Astrocyte of the spinal cord (primary cell): ENCODE data around the gene ATRNL1.
"Not testable (repeated sequence)": the region's sequence is repeated elsewhere in the genome, so short reads cannot be mapped to it uniquely, and the experiment has no call there.

Experiments used
- DNase-seq: peaks from one replicate; pipeline ENCODE4 v3.0.0; 2011; ENCODE audit warnings: low read depth, low spot score
- H3K4me3 ChIP-seq: 2 replicates; pipeline ENCODE4 v1.5.1; 2011; ENCODE audit warnings: low read depth, mild to moderate bottlenecking, low read length, moderate library complexity
- in situ Hi-C: cut with HindIII; loops from 2 replicates; pipeline ENCODE4 v1.10.0; 2017; ENCODE audit warnings: low sequenced_read_pairs
- TF ChIP-seq, protein P1 (sequence below): IDR thresholded peaks from 2 replicates; pipeline ENCODE4 v1.5.1; 2012; ENCODE audit warnings: low read depth, mild to moderate bottlenecking, low read length, inconsistent platforms

Gene ATRNL1

DNA sequence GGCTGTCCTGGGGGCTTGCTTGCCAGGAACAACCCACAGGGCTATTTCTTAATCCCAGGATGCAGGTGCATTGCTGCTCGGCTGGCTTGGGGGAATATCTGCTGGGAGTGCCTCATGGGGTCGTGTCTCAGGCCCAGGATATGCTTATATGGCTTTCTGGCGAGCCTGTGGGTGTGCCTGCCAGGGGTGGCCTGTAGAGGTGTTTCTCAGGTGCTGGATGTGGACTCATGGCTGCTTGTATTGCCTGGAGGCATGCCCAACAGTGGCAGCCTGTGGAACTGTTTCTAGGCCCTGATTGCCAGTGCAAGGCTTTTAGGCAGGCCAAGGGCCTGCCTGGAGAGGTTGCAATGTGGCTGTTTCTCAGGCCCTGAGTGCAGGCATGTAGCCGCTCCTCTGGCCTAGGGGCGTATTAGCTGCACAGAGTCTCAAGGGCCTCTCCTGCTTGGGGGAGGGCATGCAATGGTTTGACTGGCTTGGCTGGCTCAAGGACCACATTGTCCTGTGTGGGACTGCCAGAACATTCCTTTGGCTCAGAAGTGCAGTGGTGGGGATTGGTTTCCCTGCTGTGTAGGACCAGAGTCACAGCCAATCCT, 202.1 kb downstream of the ATRNL1 start:
- DNase-seq: no peak
- TF ChIP-seq, protein P1, sequence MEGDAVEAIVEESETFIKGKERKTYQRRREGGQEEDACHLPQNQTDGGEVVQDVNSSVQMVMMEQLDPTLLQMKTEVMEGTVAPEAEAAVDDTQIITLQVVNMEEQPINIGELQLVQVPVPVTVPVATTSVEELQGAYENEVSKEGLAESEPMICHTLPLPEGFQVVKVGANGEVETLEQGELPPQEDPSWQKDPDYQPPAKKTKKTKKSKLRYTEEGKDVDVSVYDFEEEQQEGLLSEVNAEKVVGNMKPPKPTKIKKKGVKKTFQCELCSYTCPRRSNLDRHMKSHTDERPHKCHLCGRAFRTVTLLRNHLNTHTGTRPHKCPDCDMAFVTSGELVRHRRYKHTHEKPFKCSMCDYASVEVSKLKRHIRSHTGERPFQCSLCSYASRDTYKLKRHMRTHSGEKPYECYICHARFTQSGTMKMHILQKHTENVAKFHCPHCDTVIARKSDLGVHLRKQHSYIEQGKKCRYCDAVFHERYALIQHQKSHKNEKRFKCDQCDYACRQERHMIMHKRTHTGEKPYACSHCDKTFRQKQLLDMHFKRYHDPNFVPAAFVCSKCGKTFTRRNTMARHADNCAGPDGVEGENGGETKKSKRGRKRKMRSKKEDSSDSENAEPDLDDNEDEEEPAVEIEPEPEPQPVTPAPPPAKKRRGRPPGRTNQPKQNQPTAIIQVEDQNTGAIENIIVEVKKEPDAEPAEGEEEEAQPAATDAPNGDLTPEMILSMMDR: no peak

DNA sequence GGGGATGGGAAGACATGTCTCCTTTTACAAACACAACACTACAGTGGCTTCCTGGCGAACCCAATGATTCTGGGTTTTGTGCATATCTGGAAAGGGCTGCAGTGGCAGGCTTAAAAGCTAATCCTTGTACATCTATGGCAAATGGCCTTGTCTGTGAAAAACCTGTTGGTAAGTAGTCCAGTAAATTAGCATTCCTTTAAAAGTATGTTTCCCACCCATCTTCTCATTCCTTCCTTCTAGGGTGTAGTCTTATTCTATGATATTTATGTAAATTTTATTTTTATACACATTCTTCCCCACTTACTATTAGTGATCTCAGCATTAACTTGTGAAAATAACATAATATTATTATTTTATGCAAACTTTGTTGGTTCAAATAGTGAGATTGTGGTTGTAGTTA, 206.9 kb downstream of the ATRNL1 start:
- no peak for DNase-seq

More for the DNA sequence above, 202.1 kb downstream of the ATRNL1 start:
- no peak overlapping the region for H3K4me3 ChIP-seq
- in situ Hi-C loops: no loop called here

DNA sequence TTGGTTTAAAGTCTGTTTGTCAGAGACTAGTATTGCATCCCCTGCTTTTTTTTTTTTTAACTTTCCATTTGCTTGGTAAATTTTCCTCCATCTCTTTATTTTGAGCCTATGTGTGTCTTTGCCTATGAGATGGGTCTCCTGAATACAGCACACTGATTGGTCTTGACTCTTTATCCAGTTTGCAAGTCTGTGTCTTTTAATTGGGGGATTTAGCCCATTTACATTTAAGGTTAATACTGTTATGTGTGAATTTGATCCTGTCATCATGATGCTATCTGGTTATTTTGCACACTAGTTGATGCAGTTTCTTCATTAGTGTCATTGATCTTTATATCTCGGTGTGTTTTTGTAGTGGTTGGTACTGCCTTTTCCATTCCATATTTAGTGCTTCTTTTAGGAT, 226.5 kb downstream of the ATRNL1 start:
- DNase-seq, H3K4me3 ChIP-seq, in situ Hi-C loops: not testable (repeated sequence)

More for the DNA sequence above, 206.9 kb downstream of the ATRNL1 start:
- H3K4me3 ChIP-seq: no peak overlapping the region
- in situ Hi-C loops: no loop called here
- TF ChIP-seq, protein P1: no peak

DNA sequence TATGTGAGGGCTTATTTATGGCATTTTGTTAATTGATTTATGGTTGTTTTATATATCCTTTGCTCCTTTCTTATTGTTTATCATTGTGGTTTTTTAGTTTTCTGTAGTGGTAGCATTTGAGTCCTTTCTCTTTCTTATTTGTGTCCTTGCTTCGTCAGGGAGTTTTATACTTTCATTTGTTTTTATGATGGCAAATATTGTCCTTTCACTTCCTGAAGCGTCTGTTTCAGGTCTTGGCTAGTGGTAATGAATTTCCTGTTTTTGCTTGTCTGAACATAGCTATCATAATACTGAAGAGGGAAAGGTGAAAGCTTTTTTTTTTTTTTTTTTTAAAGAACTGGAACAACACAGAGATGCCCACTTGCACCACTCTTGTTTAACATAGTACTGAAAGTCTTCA, 228.2 kb downstream of the ATRNL1 start:
- no peak for DNase-seq
- no peak overlapping the region for H3K4me3 ChIP-seq
- TF ChIP-seq, protein P1: no peak
- in situ Hi-C loops: no loop called here

DNA sequence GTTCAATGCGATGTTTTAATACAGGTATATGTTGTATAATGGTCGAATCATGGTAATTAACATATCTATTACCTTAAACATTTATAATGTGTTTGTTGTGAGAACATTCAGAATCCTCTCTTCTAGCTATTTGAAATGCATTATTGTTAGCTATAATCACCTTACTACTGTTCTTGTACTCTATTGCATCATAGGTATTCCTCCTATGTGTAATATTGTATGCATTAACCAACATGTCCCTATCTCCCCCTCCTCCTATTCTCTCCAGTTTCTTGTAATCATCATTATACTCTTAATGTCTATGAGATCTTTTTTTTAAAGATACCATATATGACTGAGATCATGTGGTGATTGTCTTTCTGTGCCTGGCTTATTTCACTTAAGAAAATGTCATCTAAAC, 235.2 kb downstream of the ATRNL1 start:
- no peak overlapping the region for H3K4me3 ChIP-seq
- in situ Hi-C loops: no loop called here
- DNase-seq: no peak
- TF ChIP-seq, protein P1: no peak

DNA sequence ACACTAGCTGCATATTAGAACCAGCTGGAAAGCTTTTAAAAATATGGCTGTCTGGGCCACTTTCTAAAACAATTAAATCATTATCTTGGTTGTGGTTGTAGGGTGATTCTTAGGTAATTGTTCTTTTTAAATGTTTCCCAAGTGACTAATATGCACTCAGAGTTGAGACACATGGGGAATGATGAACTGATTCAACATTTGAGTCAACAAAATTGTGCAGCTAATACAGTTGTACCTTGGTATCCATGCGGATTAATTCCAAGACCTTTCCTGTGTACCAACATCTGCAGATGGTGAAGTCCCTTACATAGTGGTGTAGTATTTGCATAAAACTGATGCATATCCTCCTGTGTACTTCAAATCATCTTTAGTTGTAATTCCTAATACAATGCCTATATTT, 242.2 kb downstream of the ATRNL1 start:
- TF ChIP-seq, protein P1: no peak
- no peak overlapping the region for H3K4me3 ChIP-seq
- DNase-seq: peak; percentile 5
- in situ Hi-C loops: no loop called here

DNA sequence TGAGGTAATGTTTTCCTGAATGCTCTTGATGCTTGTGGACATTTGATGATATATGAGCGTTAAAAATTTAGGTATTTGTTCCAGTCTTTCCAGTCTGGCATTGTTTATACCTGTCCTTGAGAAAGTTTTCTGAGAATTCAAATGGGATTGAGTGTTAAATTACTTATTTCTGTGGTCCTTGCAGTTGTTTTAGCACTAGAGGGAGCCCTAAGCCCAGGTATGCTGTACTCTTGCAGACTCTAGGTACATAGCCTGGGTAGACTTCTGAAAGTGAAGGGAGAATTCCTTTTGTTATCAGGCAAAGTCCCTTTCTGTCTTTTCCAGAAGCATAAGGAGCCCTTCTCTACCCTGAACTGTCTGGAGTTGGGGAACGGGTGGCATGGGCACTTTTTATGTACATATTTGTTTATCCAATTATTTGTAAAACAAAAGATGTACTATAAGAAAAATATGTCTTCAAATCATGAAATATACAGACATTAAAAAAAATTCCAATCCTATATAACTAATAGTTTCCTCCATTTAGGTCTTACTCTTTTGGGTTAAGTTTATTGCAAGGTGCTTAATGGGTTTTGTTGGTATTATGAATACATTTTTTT, 262.1 kb downstream of the ATRNL1 start:
- in situ Hi-C loops: no loop called here
- TF ChIP-seq, protein P1: peak; percentile 75
- DNase-seq: peak; percentile 76
- no peak overlapping the region for H3K4me3 ChIP-seq

DNA sequence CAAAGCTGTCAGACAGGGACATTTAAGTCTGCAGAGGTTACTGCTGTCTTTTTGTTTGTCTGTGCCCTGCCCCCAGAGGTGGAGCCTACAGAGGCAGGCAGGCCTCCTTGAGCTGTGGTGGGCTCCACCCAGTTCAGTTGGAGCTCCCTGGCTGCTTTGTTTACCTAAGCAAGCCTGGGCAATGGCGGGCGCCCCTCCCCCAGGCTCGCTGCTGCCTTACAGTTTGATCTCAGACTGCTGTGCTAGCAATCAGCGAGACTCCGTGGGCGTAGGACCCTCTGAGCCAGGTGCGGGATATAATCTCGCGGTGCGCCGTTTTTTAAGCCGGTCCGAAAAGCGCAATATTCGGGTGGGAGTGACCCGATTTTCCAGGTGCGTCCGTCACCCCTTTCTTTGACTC, 274.8 kb downstream of the ATRNL1 start:
- not testable (repeated sequence) for DNase-seq

More for the DNA sequence above, 274.8 kb downstream of the ATRNL1 start:
- H3K4me3 ChIP-seq, in situ Hi-C loops: not testable (repeated sequence)
